ENCODE measurements around the gene ADAM10. TPM values are rescaled to one million over a fixed set of nuclear protein-coding genes. Genes with fewer than 3 reads are reported as not detected.
"Not testable (repeated sequence)": the region's sequence is repeated elsewhere in the genome, so short reads cannot be mapped to it uniquely, and the experiment has no call there.

The ADAM10 gene
- total RNA-seq, 2 experiments from 2014 or later = 74.5 to 82.0 TPM

GRCh38 chr15:58604455-58604923, 145.0 kb downstream of the ADAM10 start:
- no peak overlapping the region for H3K4me3 Mint-ChIP-seq
- peaks cover 19% of the 10 kb centered on the region for H3K4me1 Mint-ChIP-seq

GRCh38 chr15:58603927-58604326, 145.6 kb downstream of the ADAM10 start:
- H3K9me3 Mint-ChIP-seq (ENCODE audit: low read depth); CTCF ChIA-PET; intact Hi-C loops (cut with DNase I, micrococcal nuclease); H3K4me3 Mint-ChIP-seq; ATAC-seq; DNase-seq; H3K27ac Mint-ChIP-seq; H3K27me3 Mint-ChIP-seq; POLR2A ChIA-PET: not testable (repeated sequence)
- Mint-ChIP-seq H3K4me1 (peaks cover 14% of the 10 kb centered on the region), H3K36me3 (ENCODE audit: low read depth) (peaks cover 38% of the 10 kb centered on the region)

More at GRCh38 chr15:58604455-58604923, 145.0 kb downstream of the ADAM10 start:
- Mint-ChIP-seq H3K36me3 (ENCODE audit: low read depth) (peaks cover 39% of the 10 kb centered on the region), H3K9me3 (ENCODE audit: low read depth) (no peaks in the 10 kb centered on the region), H3K27me3 (no peaks in the 10 kb centered on the region), H3K27ac (no peak overlapping the region)
- DNase-seq = no peak
- no peak for ATAC-seq
- CTCF ChIA-PET = no interaction called here
- intact Hi-C loops (cut with DNase I, micrococcal nuclease) = no loop called here
- POLR2A ChIA-PET = no interaction called here

GRCh38 chr15:58602823-58603222, 146.7 kb downstream of the ADAM10 start:
- no peaks in the 10 kb centered on the region for H3K27me3 Mint-ChIP-seq
- no peak overlapping the region for H3K27ac Mint-ChIP-seq
- no peaks in the 10 kb centered on the region for H3K9me3 Mint-ChIP-seq (ENCODE audit: low read depth)
- peaks cover 34% of the 10 kb centered on the region for H3K36me3 Mint-ChIP-seq (ENCODE audit: low read depth)
- CTCF ChIA-PET = interaction anchor here (0.8 kb wide), 1 partner anchor 11 kb away, joined by 3 read pairs; no protein-coding TSS in a partner anchor
- peaks cover 5% of the 10 kb centered on the region for H3K4me1 Mint-ChIP-seq
- ATAC-seq (no peak), DNase-seq (no peak)
- H3K4me3 Mint-ChIP-seq = no peak overlapping the region
- POLR2A ChIA-PET = no interaction called here
- intact Hi-C loops (cut with DNase I, micrococcal nuclease) = no loop called here

GRCh38 chr15:58598829-58599210, 150.7 kb downstream of the ADAM10 start:
- ChIA-PET CTCF (no interaction called here), POLR2A (no interaction called here)
- DNase-seq (no peak), ATAC-seq (no peak)
- no peaks in the 10 kb centered on the region for H3K27me3 Mint-ChIP-seq
- H3K9me3 Mint-ChIP-seq (ENCODE audit: low read depth) = no peaks in the 10 kb centered on the region
- H3K27ac Mint-ChIP-seq = no peak overlapping the region
- no peak overlapping the region for H3K4me3 Mint-ChIP-seq
- peaks cover 30% of the 10 kb centered on the region for H3K36me3 Mint-ChIP-seq (ENCODE audit: low read depth)
- peaks cover 3% of the 10 kb centered on the region for H3K4me1 Mint-ChIP-seq
- intact Hi-C loops (cut with DNase I, micrococcal nuclease) = no loop called here

GRCh38 chr15:58597943-58598828, 151.3 kb downstream of the ADAM10 start:
- H3K27ac Mint-ChIP-seq = no peak overlapping the region
- peaks cover 3% of the 10 kb centered on the region for H3K4me1 Mint-ChIP-seq
- CTCF ChIA-PET = interaction anchor here (0.6 kb wide), 1 partner anchor 290 kb away, joined by 5 read pairs; no protein-coding TSS in a partner anchor
- no peak for ATAC-seq
- DNase-seq = no peak
- H3K27me3 Mint-ChIP-seq = no peaks in the 10 kb centered on the region
- intact Hi-C loops (cut with DNase I, micrococcal nuclease) = no loop called here
- POLR2A ChIA-PET = no interaction called here
- peaks cover 32% of the 10 kb centered on the region for H3K36me3 Mint-ChIP-seq (ENCODE audit: low read depth)
- H3K9me3 Mint-ChIP-seq (ENCODE audit: low read depth) = no peaks in the 10 kb centered on the region
- H3K4me3 Mint-ChIP-seq = no peak overlapping the region

GRCh38 chr15:58595516-58596263, 153.8 kb downstream of the ADAM10 start:
- CTCF ChIA-PET = no interaction called here

GRCh38 chr15:58594898-58595297, 154.6 kb downstream of the ADAM10 start:
- intact Hi-C loops (cut with DNase I, micrococcal nuclease) = no loop called here
- Mint-ChIP-seq H3K4me1 (peaks cover 3% of the 10 kb centered on the region), H3K36me3 (ENCODE audit: low read depth) (peaks cover 30% of the 10 kb centered on the region), H3K27ac (no peak overlapping the region), H3K4me3 (no peak overlapping the region), H3K27me3 (no peaks in the 10 kb centered on the region), H3K9me3 (ENCODE audit: low read depth) (no peaks in the 10 kb centered on the region)
- DNase-seq (no peak), ATAC-seq (no peak)
- ChIA-PET POLR2A (no interaction called here), CTCF (no interaction called here)

More at GRCh38 chr15:58595516-58596263, 153.8 kb downstream of the ADAM10 start:
- intact Hi-C loops (cut with DNase I, micrococcal nuclease) = no loop called here
- H3K27ac Mint-ChIP-seq = no peak overlapping the region
- no peak for ATAC-seq
- POLR2A ChIA-PET = no interaction called here
- H3K36me3 Mint-ChIP-seq (ENCODE audit: low read depth) = peaks cover 33% of the 10 kb centered on the region
- H3K9me3 Mint-ChIP-seq (ENCODE audit: low read depth) = no peaks in the 10 kb centered on the region
- H3K4me3 Mint-ChIP-seq = no peak overlapping the region
- H3K4me1 Mint-ChIP-seq = peaks cover 3% of the 10 kb centered on the region
- DNase-seq = no peak
- no peaks in the 10 kb centered on the region for H3K27me3 Mint-ChIP-seq

GRCh38 chr15:58593870-58594269, 155.6 kb downstream of the ADAM10 start:
- Mint-ChIP-seq H3K4me3 (no peak overlapping the region), H3K4me1 (peaks cover 3% of the 10 kb centered on the region), H3K27ac (no peak overlapping the region), H3K9me3 (ENCODE audit: low read depth) (no peaks in the 10 kb centered on the region), H3K27me3 (no peaks in the 10 kb centered on the region), H3K36me3 (ENCODE audit: low read depth) (peaks cover 26% of the 10 kb centered on the region)
- intact Hi-C loops (cut with DNase I, micrococcal nuclease) = no loop called here
- ChIA-PET CTCF (no interaction called here), POLR2A (no interaction called here)
- ATAC-seq (no peak), DNase-seq (no peak)

- DNase-seq (no peak), ATAC-seq (no peak)
- Mint-ChIP-seq H3K36me3 (ENCODE audit: low read depth) (peaks cover 18% of the 10 kb centered on the region), H3K4me1 (peaks cover 3% of the 10 kb centered on the region), H3K4me3 (no peak overlapping the region), H3K9me3 (ENCODE audit: low read depth) (no peaks in the 10 kb centered on the region), H3K27me3 (no peaks in the 10 kb centered on the region), H3K27ac (no peak overlapping the region)
- intact Hi-C loops (cut with DNase I, micrococcal nuclease) = no loop called here
- ChIA-PET CTCF (no interaction called here), POLR2A (no interaction called here)
Measured at GRCh38 chr15:58590926-58591325, 158.6 kb downstream of the ADAM10 start.

GRCh38 chr15:58590236-58590635, 159.3 kb downstream of the ADAM10 start:
- H3K36me3 Mint-ChIP-seq (ENCODE audit: low read depth) = peaks cover 16% of the 10 kb centered on the region
- H3K4me3 Mint-ChIP-seq = no peak overlapping the region
- POLR2A ChIA-PET = no interaction called here
- peaks cover 8% of the 10 kb centered on the region for H3K4me1 Mint-ChIP-seq
- intact Hi-C loops (cut with DNase I, micrococcal nuclease) = no loop called here
- H3K27ac Mint-ChIP-seq = no peak overlapping the region
- CTCF ChIA-PET = interaction anchor here (0.7 to 1.4 kb wide), 4 partner anchors 72 to 202 kb away, joined by 3 to 5 read pairs (median 3); no protein-coding TSS in a partner anchor
- H3K27me3 Mint-ChIP-seq = no peaks in the 10 kb centered on the region
- H3K9me3 Mint-ChIP-seq (ENCODE audit: low read depth) = no peaks in the 10 kb centered on the region
- DNase-seq (no peak), ATAC-seq (no peak)

- peaks cover 9% of the 10 kb centered on the region for H3K4me1 Mint-ChIP-seq
- DNase-seq (no peak), ATAC-seq (no peak)
- H3K9me3 Mint-ChIP-seq (ENCODE audit: low read depth) = no peaks in the 10 kb centered on the region
- intact Hi-C loops (cut with DNase I, micrococcal nuclease) = no loop called here
- H3K27me3 Mint-ChIP-seq = peaks cover 2% of the 10 kb centered on the region
- H3K4me3 Mint-ChIP-seq = no peak overlapping the region
- H3K36me3 Mint-ChIP-seq (ENCODE audit: low read depth) = peaks cover 12% of the 10 kb centered on the region
- CTCF ChIA-PET = interaction anchor here (0.7 to 1.4 kb wide), 4 partner anchors 14 to 320 kb away, joined by 3 to 5 read pairs (median 3); no protein-coding TSS in a partner anchor
- POLR2A ChIA-PET = no interaction called here
- no peak overlapping the region for H3K27ac Mint-ChIP-seq
Measured at GRCh38 chr15:58589047-58589446, 160.5 kb downstream of the ADAM10 start.

Data from activated CD4-positive, alpha-beta T cell treated with anti-CD3 and anti-CD28 coated beads for 36 hours (primary cell).